ENCODE measurements around the gene BTD.

The BTD gene

GRCh38 chr3:15682561-15683185, 81.1 kb downstream of the BTD start:
- Histone ChIP-seq H3K27ac (ENCODE audit: low read length) (no peak overlapping the region), H3K27me3 (ENCODE audit: control insufficient read depth, insufficient read depth, low read length) (no peaks in the 10 kb centered on the region), H3K36me3 (ENCODE audit: control insufficient read depth, low read depth, low read length) (peaks cover 47% of the 10 kb centered on the region), H3K4me1 (ENCODE audit: control insufficient read depth, low read depth, low read length) (no peaks in the 10 kb centered on the region), H3K9ac (ENCODE audit: low read length) (no peak overlapping the region), H3K4me3 (ENCODE audit: low read length) (no peak overlapping the region), H3K9me3 (ENCODE audit: control insufficient read depth, low read depth, low read length) (no peaks in the 10 kb centered on the region)

- no peak overlapping the region for H3K9ac ChIP-seq (ENCODE audit: low read length)
- H3K36me3 ChIP-seq (ENCODE audit: control insufficient read depth, low read depth, low read length): peaks cover 41% of the 10 kb centered on the region
- no peak overlapping the region for H3K4me3 ChIP-seq (ENCODE audit: low read length)
- H3K4me1 ChIP-seq (ENCODE audit: control insufficient read depth, low read depth, low read length): no peaks in the 10 kb centered on the region
- H3K9me3 ChIP-seq (ENCODE audit: control insufficient read depth, low read depth, low read length): no peaks in the 10 kb centered on the region
- H3K27me3 ChIP-seq (ENCODE audit: control insufficient read depth, insufficient read depth, low read length): no peaks in the 10 kb centered on the region
- H3K27ac ChIP-seq (ENCODE audit: low read length): no peak overlapping the region
Measured at GRCh38 chr3:15683253-15683652, 81.7 kb downstream of the BTD start.

- H3K9me3 ChIP-seq (ENCODE audit: control insufficient read depth, low read depth, low read length): no peaks in the 10 kb centered on the region
- H3K36me3 ChIP-seq (ENCODE audit: control insufficient read depth, low read depth, low read length): peaks cover 40% of the 10 kb centered on the region
- no peak overlapping the region for H3K4me3 ChIP-seq (ENCODE audit: low read length)
- no peaks in the 10 kb centered on the region for H3K27me3 ChIP-seq (ENCODE audit: control insufficient read depth, insufficient read depth, low read length)
- no peaks in the 10 kb centered on the region for H3K4me1 ChIP-seq (ENCODE audit: control insufficient read depth, low read depth, low read length)
- no peak overlapping the region for H3K27ac ChIP-seq (ENCODE audit: low read length)
- no peak overlapping the region for H3K9ac ChIP-seq (ENCODE audit: low read length)
Measured at GRCh38 chr3:15685927-15686326, 84.4 kb downstream of the BTD start.

GRCh38 chr3:15690230-15690629, 88.7 kb downstream of the BTD start:
- no peaks in the 10 kb centered on the region for H3K4me1 ChIP-seq (ENCODE audit: control insufficient read depth, low read depth, low read length)
- H3K27me3 ChIP-seq (ENCODE audit: control insufficient read depth, insufficient read depth, low read length): no peaks in the 10 kb centered on the region
- H3K36me3 ChIP-seq (ENCODE audit: control insufficient read depth, low read depth, low read length): peaks cover 22% of the 10 kb centered on the region
- H3K9ac ChIP-seq (ENCODE audit: low read length): no peak overlapping the region
- H3K4me3 ChIP-seq (ENCODE audit: low read length): no peak overlapping the region
- no peaks in the 10 kb centered on the region for H3K9me3 ChIP-seq (ENCODE audit: control insufficient read depth, low read depth, low read length)
- H3K27ac ChIP-seq (ENCODE audit: low read length): no peak overlapping the region

GRCh38 chr3:15690748-15691147, 89.2 kb downstream of the BTD start:
- Histone ChIP-seq H3K4me1 (ENCODE audit: control insufficient read depth, low read depth, low read length) (no peaks in the 10 kb centered on the region), H3K27ac (ENCODE audit: low read length) (no peak overlapping the region), H3K27me3 (ENCODE audit: control insufficient read depth, insufficient read depth, low read length) (no peaks in the 10 kb centered on the region), H3K4me3 (ENCODE audit: low read length) (no peak overlapping the region), H3K9me3 (ENCODE audit: control insufficient read depth, low read depth, low read length) (no peaks in the 10 kb centered on the region), H3K36me3 (ENCODE audit: control insufficient read depth, low read depth, low read length) (peaks cover 19% of the 10 kb centered on the region), H3K9ac (ENCODE audit: low read length) (no peak overlapping the region)

GRCh38 chr3:15693355-15693754, 91.8 kb downstream of the BTD start:
- Histone ChIP-seq H3K9me3 (ENCODE audit: control insufficient read depth, low read depth, low read length) (no peaks in the 10 kb centered on the region), H3K27ac (ENCODE audit: low read length) (no peak overlapping the region), H3K9ac (ENCODE audit: low read length) (no peak overlapping the region), H3K4me3 (ENCODE audit: low read length) (no peak overlapping the region), H3K27me3 (ENCODE audit: control insufficient read depth, insufficient read depth, low read length) (no peaks in the 10 kb centered on the region), H3K36me3 (ENCODE audit: control insufficient read depth, low read depth, low read length) (peaks cover 15% of the 10 kb centered on the region), H3K4me1 (ENCODE audit: control insufficient read depth, low read depth, low read length) (no peaks in the 10 kb centered on the region)

- peaks cover 5% of the 10 kb centered on the region for H3K36me3 ChIP-seq (ENCODE audit: control insufficient read depth, low read depth, low read length)
- no peaks in the 10 kb centered on the region for H3K27me3 ChIP-seq (ENCODE audit: control insufficient read depth, insufficient read depth, low read length)
- H3K27ac ChIP-seq (ENCODE audit: low read length): no peak overlapping the region
- no peaks in the 10 kb centered on the region for H3K9me3 ChIP-seq (ENCODE audit: control insufficient read depth, low read depth, low read length)
- no peak overlapping the region for H3K4me3 ChIP-seq (ENCODE audit: low read length)
- no peak overlapping the region for H3K9ac ChIP-seq (ENCODE audit: low read length)
- H3K4me1 ChIP-seq (ENCODE audit: control insufficient read depth, low read depth, low read length): no peaks in the 10 kb centered on the region
Measured at GRCh38 chr3:15694628-15695027, 93.1 kb downstream of the BTD start.
